HG02870 (cell line): ENCODE results near the gene PDE6A.

Experiments
- ATAC-seq: cut with Tn5 transposase; IDR thresholded peaks from one replicate; pipeline ENCODE4 v1.9.1; 2021; ENCODE audit warnings: mild to moderate bottlenecking, moderate library complexity; ENCODE audit not compliant: unreplicated experiment

The PDE6A gene

DNA sequence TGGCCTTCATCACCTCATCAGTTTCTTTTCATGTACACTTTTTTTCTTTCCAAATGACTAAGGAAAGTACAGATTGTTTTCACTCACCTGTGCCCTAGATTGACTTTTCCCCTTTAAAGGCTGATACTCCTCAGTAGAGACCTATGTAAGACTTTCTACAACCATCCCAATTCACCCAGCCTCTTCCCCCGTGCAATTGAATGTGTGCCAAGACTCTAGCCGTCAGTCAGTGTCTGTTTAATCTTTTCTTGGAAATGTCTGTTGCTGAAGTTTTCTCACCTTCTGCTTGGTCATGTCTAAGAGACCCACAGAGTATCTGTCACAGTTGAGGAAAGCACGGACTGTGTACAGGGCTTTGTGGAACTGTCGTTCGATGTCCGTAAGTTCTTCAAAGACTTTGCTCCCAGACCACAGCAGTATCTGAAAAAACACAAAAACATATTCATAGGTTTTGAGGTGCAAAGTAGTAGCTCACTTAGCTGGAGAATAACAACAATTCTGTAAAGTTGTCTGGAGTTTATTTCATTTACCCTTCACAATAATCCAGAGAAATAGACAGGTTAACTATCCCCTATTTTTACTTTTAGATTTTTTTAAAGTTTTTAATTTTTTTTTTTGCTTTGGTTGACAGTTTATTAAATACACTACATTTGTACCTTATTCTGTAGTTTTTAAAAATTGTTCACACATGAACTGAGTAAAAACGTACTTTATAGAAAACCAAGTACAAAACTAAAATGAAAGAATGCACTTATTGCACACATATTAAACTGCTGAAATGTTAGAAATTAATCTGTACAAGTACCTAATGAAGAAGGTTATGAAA lies 13.6 kb downstream of the PDE6A start:
- ATAC-seq: no peak

DNA sequence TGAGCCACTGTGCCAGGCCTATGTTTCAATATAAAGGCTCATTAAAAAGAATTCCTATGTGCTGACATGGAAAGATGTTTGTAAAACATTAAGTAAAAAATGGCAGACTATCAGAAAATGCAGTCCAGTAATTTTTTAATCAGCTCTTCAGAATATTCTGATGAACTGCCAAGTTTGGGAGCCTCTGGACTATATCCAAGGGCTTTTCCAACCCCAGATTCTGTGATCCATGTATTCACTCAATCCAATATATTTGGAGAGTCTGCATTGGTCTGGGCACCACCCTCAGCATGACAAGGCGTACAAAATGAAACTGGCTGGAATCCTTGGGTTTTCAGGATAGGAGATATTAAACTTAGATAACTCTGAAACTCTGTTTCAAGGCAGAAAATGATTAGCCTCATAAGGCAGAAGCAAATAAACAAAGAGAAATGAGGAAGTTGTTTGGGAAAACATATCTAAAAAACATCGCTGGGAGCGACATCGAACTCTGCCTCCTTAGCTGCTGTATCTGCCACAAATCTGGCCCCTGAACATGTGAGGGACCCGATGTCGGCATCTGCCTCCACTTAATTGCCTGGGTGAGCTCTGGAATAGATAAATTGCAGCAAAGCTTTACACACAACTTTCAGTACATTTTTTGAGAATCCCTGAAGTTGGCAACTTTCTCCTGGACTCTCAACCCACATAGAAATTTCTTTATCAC lies 14.4 kb downstream of the PDE6A start:
- no peak for ATAC-seq

GRCh38 chr5:149924486-149924885 lies 20.1 kb downstream of the PDE6A start:
- ATAC-seq: no peak

DNA sequence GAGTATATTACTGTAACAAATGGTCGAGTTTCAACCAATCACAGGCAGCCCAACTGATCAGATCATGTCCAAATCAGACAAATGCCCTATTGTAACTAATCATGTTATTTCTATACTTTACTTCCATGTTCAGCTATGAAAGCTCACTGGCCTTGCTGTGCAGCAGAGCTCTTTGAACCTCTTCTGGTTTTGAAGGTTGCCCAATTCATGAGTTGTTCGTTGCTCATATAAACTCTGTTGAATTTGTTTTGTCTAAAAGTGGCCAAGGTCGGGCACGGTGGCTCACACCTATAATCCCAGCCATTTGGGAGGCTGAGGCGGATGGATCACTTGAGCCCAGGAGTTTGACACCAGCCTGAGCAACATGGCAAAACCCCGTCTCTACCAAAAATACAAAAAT lies 21.6 kb downstream of the PDE6A start:
- no peak for ATAC-seq

DNA sequence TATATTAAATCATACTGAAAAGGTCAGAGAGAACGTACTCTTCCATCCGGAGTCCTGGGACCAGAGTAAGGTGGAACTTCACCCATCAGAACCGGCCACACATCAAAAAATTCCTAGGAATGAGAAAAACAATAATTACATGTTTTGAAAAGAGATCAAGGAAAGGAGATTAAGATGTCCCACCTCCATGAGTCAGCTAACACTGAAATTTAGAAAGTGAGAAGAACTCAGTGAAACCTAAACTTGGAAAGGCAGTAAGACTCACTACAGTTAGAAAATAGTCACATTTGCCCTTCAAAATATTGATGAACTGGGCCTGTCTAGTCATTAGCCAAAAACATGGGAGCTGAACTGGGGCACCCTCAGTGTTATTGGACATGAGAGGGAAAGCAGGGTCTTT lies 23.0 kb downstream of the PDE6A start:
- ATAC-seq: no peak

GRCh38 chr5:149917073-149917676 lies 27.4 kb downstream of the PDE6A start:
- no peak for ATAC-seq

DNA sequence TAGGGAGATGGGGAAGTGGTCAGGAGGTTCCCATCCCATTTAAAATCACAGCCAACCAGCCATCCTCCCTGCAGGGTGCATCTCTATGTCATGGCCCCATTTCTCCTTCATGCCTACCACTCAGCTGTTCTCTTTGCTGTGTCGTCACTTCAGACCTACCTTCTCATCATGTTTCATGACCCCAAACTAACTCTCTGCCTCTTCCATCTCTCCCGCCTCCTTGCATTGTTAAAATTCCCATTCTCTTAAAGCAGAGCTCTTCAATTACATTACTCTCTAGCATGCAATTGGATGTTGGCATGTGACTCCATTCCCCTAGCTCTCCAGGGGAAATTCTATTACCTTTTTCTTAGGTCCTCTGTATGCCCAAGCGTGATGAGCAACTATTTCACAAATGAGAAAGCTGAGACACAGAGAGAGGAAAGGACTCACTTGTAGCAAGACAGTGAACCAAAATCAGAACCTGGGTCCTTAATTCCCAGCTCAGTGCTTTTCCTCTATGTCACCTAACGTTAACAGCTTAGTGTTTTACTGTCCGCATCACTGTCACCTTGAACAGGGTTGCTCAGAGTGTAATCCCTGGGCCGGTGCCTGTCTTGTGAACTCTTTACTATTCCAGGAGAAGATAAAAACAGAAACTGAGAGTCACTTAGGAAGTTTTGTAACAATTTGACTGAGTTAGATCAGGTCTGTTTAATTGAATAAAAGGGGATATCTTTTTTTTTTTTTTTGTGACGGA lies 28.1 kb downstream of the PDE6A start:
- no peak for ATAC-seq

- ATAC-seq: no peak
Observed at GRCh38 chr5:149915392-149916260, 29.0 kb downstream of the PDE6A start.

DNA sequence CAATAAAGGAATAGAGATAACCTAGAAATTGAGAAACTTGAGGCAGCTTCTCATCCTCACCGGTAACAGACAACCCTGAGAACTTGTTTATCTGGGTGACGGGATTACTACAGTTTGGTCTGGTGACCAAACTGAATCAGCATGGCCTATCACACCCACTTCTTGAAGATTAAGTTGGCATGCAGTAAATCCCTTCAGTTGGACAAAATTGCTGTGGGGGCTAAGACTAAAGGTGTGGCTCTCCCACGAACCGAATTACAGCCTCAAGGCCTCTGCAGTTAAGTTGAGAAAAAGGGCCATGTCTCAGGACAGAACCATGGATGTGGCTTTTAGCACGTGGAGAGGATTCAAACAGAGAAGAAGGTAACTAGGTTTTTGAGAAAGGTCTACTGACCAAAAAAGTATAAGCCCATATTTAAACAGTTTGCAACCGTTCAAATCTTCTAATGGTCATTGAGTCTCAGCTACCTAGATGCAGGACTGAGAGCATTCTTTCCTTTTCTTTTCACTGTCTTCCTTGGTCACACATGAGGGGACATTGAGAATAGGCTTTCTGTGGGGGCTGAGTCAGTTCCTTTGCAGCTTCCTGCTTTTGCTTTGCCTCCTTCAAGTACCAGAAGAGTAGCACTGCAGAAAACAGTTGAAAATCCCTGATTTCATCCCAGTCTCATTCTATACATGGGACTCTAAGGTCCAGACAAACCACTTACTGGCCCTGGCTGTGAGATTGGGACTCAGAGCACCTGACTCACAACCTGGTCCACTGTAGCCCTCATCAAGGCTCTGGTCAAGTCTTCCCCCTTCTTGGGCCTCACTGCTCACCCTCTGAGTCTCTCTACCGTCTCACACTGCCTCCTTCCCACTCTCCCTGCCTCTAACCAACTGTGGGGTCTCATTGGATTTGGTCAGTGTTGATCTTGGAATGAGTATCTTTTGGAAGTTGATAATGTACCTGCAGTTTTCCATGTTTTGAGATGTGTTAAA lies 30.9 kb downstream of the PDE6A start:
- ATAC-seq: no peak

DNA sequence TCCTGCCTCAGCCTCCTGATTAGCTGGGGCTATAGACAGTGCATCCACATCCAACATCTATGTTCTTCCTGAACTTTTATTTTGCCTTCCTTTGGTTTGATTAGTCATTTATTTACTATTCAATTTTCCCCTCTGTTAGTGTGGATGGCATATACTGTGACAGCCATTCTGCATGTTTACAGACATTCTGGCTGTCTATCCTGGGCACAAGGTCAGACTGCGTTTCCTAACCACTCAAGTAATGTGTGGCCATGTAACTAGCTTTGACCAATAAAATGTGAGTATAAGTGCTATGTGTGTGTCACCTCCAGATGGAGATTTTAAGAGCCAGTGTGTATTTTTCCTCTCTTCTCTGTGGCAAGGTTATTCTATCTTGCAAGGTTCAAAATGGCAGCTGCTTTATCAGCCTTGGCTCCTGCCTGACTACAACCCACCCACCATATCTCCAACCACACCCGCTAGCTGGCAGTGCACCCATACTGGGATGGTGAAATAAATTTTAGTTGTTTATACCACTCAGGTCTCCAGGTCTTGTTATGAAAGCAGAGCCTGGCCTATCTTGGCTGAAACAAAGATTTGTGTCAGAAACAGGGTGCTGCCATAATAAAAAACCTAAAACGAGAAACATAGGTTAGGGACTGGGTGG lies 32.2 kb downstream of the PDE6A start:
- no peak for ATAC-seq

GRCh38 chr5:149911031-149911430 lies 33.6 kb downstream of the PDE6A start:
- ATAC-seq: no peak

DNA sequence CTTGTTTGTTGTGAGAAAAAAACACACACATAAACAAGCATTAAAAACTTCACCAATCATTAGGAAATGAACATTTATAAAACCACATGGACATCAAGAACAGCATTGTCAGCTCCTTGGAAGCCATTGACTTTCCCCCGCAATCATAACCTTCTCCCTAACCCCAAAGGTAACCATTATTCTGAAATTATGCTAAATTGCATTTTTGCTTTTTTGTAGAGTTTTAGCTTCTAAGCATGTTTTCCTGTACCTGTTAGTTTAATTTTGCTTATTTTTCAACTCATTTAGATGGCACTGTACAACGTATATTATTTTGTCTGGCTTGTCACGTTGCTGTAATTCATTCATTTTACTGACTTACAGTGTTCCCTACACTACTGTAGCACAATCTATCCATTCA lies 36.8 kb downstream of the PDE6A start:
- no peak for ATAC-seq

DNA sequence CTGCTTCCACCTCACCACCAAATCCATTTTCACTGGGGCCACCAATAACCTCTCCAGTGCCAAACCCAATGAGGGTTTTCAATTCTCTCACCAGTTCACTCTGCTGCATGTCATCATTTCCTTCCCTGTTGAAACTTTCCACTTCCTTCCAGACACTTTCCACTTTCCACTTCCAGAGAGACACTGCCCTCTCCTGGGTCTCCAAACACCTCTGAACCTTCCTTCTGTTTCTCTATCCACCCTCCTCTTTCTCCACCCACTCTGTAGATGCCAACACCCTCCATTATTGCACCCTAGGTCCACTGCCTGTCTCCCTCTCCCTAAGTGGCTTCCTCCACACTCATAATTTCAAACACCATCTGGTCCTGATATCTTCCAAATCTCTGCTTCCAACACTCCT lies 39.6 kb downstream of the PDE6A start:
- ATAC-seq: no peak

GRCh38 chr5:149904293-149904886 lies 40.2 kb downstream of the PDE6A start:
- no peak for ATAC-seq

DNA sequence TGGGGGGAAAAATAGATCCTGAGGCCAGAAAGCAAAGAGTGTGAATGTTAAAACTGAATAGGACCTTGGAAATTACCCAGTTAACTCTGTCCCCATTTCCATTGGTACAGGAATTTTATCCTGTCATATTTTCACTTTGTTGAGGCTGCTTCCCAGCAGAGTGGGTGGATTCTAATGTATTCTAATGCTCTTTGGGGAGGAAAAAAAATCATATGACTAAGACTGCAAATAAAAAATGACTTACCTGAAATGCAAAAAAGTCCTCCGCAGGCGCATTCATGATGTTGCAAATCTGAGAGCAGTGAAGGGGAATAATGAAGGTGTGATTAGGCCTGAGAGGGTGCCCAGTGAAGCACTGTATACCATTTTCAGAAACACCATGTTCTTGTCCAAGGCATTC lies 41.2 kb downstream of the PDE6A start:
- no peak for ATAC-seq

DNA sequence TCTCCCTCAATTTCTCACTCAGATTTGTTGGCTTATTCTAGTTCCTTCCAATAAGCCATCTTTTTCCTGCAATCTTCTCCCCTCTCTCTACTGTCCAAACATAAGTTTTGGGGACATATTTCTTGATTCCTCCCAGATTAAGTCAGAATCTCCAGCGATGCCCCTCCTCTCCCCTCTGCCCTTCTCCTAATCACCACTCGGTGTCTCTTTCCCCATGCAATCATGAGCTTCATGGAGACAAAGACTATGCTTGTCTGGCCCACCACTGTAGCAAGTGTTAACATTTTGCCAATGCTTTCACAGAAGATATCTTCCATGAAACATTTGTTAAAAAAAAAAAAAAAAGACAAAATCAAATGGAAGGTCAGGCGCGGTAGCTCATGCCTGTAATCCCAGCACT lies 42.4 kb downstream of the PDE6A start:
- ATAC-seq: no peak

DNA sequence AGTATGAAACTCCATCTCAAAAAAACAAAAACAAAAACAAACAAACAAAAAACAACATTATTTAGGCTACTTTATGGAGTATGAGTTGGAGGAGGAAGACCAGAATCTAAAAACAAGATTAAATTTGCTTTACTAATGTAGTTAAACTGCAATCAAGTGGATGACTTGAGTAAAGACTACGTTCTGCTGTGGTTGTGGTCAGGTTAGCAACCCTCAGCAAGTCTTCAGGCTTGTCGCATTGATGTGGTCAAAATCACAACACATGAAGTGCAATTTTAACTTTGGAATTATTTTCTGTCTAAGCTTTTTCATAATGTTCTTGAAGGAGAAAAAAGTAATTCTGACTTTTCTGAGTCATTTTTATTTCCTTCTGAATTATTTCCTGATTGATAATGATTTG lies 43.1 kb downstream of the PDE6A start:
- no peak for ATAC-seq

DNA sequence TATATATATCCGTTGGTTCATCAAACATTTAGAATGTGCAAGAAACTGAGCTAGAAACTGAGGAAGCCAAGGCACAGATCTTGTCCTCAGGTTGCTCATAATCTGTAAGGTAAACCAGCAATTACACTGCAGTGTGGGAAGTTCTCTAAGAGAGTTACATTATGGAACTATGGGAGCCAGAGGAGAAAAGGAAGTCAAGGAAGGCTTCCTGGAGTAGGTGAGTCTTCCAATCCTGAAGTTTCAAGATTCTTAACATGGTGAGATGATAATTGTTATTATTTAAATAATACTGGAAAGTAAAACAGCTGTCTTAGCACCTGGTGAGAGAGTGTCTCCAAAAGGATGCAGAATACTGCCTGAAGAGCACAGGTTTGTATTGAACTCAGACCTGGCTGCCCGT lies 44.2 kb downstream of the PDE6A start:
- no peak for ATAC-seq
